Esophagus muscularis mucosa (tissue), 4 donors: ENCODE results near the gene ANK3. TPM values are rescaled to one million over a fixed set of nuclear protein-coding genes. Genes with fewer than 3 reads are reported as not detected.

Source experiments
- DNase-seq: peaks from one replicate; pipeline ENCODE4 v3.0.0-alpha.2; 2017; ENCODE audit errors: extremely low spot score
- H3K27ac ChIP-seq, 4 donors: fragments of 200-600 bp; sonication (generic); replicated peaks in 1 of 4; 1 replicate in 3 of 4; 2 replicates in 1 of 4; pipeline ENCODE4 v1.5.1; 2016 to 2019; ENCODE audit warnings: mild to moderate bottlenecking in 1 of 4
- H3K27me3 ChIP-seq, 4 donors: fragments of 200-600 bp; sonication (generic); one replicate each; pipeline versions ENCODE4 v1.5.1 to v1.6.0; 2016 to 2019
- H3K36me3 ChIP-seq, 4 donors: fragments of 200-600 bp; sonication (generic); one replicate each; pipeline ENCODE4 v1.5.1; 2016 to 2019
- H3K4me1 ChIP-seq, 4 donors: fragments of 200-600 bp; sonication (generic); one replicate each; pipeline ENCODE4 v1.5.1; 2016 to 2019
- H3K4me3 ChIP-seq, 4 donors: fragments of 200-600 bp; sonication (generic); 1 replicate in 2 of 4; 2 replicates in 2 of 4; pipeline ENCODE4 v1.5.1; 2016 to 2019; ENCODE audit warnings: mild to moderate bottlenecking in 4 of 4, moderate library complexity in 1 of 4
- H3K9me3 ChIP-seq, 4 donors: fragments of 200-600 bp; sonication (generic); 1 replicate in 3 of 4; 2 replicates in 1 of 4; pipeline ENCODE4 v1.5.1; 2016 to 2019
- EP300 ChIP-seq: sonication (generic); formaldehyde crosslinking; IDR thresholded peaks from one replicate; pipeline ENCODE4 v1.6.1; 2017; ENCODE audit warnings: antibody characterized with exemption
- POLR2A ChIP-seq: fragments of 450-650 bp; IDR thresholded peaks from one replicate; pipeline ENCODE4 v1.6.1; 2017; ENCODE audit warnings: antibody characterized with exemption, moderate library complexity, mild to moderate bottlenecking, low read depth
- POLR2AphosphoS5 ChIP-seq, 2 donors: sonication (generic); formaldehyde crosslinking; IDR thresholded peaks; one replicate each; pipeline ENCODE4 v1.6.1; 2017; ENCODE audit warnings: antibody characterized with exemption in 2 of 2
- WGBS: methylation state at CpG from one replicate; pipeline ENCODE4 v1.1.5; 2018; 5-methylcytosine and 5-hydroxymethylcytosine counted together
- intact Hi-C: fragments of 100-400 bp; cut with DNase I; formaldehyde crosslinking; loops from one replicate; pipeline ENCODE4 v1.15.1; 2023
- total RNA-seq, 4 donors: library from RNA; depleted of rRNA; stranded (reverse); fragments of >200 nt; gene quantifications; one replicate each; pipeline versions ENCODE4 v1.1.0 to v1.2.1, GENCODE V29; 2016
- TF ChIP-seq, protein P1 (sequence below), 3 experiments: fragments of 200-600 bp in 2 of 3; fragments of 450-650 bp in 1 of 3; sonication (generic) in 2 of 3; IDR thresholded peaks; one replicate each; pipeline ENCODE4 v1.5.1; 2017 to 2019; ENCODE audit warnings: antibody characterized with exemption in 3 of 3, mild to moderate bottlenecking in 2 of 3, moderate library complexity in 1 of 3

ANK3 gene
- total RNA-seq, 4 donors from 2014 or later: 25.5 to 44.9 (median 26.6) TPM

DNA sequence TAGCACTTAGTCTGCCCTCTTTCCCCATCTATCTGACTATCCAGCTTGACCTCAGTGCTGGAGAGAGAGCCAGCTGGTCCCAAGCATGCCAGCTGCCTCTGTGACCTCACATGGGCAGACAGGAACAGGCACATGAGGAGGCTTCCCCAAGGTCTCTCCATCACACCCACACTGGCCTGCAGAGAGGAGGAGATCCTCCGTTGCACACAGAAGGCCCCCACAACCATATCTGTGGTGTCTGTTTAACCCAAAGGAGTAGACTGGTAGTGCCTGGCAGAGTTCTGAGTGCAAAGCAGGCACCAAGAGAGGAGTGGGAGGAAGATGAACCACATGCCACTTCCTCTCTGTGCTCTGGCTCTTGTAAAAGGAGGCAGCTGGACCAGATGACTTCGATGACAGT lies 4.8 kb upstream of the ANK3 start:
- no peaks in the 10 kb centered on the region for H3K36me3 ChIP-seq
- TF ChIP-seq, protein P1, sequence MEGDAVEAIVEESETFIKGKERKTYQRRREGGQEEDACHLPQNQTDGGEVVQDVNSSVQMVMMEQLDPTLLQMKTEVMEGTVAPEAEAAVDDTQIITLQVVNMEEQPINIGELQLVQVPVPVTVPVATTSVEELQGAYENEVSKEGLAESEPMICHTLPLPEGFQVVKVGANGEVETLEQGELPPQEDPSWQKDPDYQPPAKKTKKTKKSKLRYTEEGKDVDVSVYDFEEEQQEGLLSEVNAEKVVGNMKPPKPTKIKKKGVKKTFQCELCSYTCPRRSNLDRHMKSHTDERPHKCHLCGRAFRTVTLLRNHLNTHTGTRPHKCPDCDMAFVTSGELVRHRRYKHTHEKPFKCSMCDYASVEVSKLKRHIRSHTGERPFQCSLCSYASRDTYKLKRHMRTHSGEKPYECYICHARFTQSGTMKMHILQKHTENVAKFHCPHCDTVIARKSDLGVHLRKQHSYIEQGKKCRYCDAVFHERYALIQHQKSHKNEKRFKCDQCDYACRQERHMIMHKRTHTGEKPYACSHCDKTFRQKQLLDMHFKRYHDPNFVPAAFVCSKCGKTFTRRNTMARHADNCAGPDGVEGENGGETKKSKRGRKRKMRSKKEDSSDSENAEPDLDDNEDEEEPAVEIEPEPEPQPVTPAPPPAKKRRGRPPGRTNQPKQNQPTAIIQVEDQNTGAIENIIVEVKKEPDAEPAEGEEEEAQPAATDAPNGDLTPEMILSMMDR (IDR thresholded peaks at IDR 0.05): no peak
- TF ChIP-seq EP300 (no peak), POLR2A (no peak), POLR2AphosphoS5 (IDR thresholded peaks at IDR 0.05) (no peak)
- DNase-seq: no peak
- H3K27ac ChIP-seq: no peak overlapping the region
- H3K27me3 ChIP-seq: no peaks in the 10 kb centered on the region
- H3K4me3 ChIP-seq: no peak overlapping the region
- WGBS: 88% methylated on average over 2 of the region's 2 CpGs
- intact Hi-C loops: no loop called here
- H3K9me3 ChIP-seq: no peaks in the 10 kb centered on the region
- peaks cover under 1 to 16% (median 8%) of the 10 kb centered on the region in 4 donors for H3K4me1 ChIP-seq

DNA sequence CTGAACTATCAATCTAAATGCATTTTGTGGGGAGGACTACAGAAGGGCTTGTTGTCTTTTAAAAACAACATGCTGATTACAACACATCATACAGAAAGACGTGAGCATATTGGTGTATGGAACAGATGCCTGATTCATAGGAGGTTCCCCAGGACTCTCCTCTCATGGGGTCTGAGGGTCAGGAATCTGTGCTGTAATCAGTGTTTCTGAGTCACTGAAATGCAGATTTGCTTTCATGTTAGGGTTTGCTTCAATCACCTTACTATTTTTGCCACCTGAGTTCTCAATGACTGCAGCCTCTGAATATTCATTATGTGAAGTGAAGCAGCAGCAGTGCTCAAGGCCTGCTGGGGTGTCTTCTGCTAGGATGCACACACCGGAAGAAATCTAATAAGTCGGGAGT lies 550 bp upstream of the ANK3 start:
- Histone ChIP-seq H3K4me1 (peaks cover 4 to 17% (median 7%) of the 10 kb centered on the region in 4 donors), H3K4me3 (no peak overlapping the region), H3K36me3 (no peaks in the 10 kb centered on the region), H3K27ac (no peak overlapping the region), H3K27me3 (no peaks in the 10 kb centered on the region), H3K9me3 (no peaks in the 10 kb centered on the region)
- 85% methylated on average over 3 of the region's 3 CpGs for WGBS
- DNase-seq: no peak
- TF ChIP-seq POLR2A (no peak), POLR2AphosphoS5 (IDR thresholded peaks at IDR 0.05) (no peak), EP300 (no peak)
- TF ChIP-seq, protein P1 (IDR thresholded peaks at IDR 0.05): no peak
- intact Hi-C loops: no loop called here

DNA sequence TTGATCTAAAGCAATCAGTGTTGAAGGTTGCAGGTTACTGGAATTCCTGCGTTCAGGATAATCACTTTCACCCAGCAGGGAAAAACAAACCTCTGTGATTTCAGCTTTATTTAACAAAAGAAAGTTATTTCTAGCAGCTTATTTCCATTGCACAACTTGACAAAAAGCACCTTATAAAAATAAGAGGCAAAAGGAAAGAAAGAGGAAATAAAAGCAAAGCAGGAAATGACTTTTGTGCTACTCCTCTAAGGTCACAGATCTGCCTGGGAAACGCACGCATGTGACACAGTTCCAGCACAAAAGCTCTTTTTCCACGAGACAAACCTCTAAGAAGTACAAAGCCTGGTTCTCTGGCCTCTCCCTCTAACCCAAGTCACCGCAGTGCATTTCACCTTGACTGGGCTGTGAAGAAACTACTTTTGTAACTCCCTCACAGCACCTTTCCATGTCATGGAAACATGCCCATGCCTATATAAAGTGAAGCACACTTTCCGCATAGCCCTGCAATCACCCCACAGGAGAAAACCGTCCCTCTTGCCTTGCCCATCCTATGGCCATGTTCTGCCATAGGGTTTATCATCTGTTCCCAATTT lies 870 bp downstream of the ANK3 start:
- Histone ChIP-seq H3K9me3 (no peaks in the 10 kb centered on the region), H3K27me3 (no peaks in the 10 kb centered on the region), H3K4me3 (no peak overlapping the region), H3K36me3 (no peaks in the 10 kb centered on the region), H3K27ac (no peak overlapping the region), H3K4me1 (peaks cover 14 to 27% (median 22%) of the 10 kb centered on the region in 4 donors)
- WGBS: 76% methylated on average over 7 of the region's 7 CpGs
- intact Hi-C loops: no loop called here
- TF ChIP-seq, protein P1 (IDR thresholded peaks at IDR 0.05): no peak
- no peak for TF ChIP-seq POLR2AphosphoS5 (IDR thresholded peaks at IDR 0.05)
- no peak for DNase-seq

DNA sequence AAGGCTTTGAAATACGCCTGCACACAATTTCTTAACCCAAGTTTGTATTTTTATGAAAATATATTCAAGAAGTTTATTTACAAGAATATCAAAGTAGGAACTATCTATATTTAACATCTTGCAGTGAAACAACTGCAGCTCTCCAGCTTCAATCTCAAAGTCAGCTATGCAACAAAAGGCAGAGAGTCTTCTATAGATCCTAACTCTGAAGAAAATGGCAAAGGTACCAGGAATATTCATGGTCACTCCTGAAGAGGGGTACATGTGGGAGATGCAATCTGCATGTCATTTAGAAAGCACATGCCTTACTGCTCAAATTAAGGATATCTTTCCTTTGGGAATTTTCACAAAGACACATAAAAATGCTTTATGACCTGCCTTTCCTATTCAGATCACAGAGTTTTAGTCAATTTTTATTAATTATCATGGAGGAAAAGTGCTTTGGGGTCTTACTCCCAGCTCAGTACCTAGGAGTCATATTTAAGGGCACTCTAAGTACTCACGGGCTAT lies 1.5 kb downstream of the ANK3 start:
- Histone ChIP-seq H3K9me3 (no peaks in the 10 kb centered on the region), H3K27ac (no peak overlapping the region), H3K36me3 (no peaks in the 10 kb centered on the region), H3K4me1 (peaks cover 14 to 27% (median 22%) of the 10 kb centered on the region in 4 donors), H3K27me3 (no peaks in the 10 kb centered on the region), H3K4me3 (no peak overlapping the region)
- no peak for TF ChIP-seq POLR2AphosphoS5 (IDR thresholded peaks at IDR 0.05)
- TF ChIP-seq POLR2A: no peak
- TF ChIP-seq, protein P1 (IDR thresholded peaks at IDR 0.05): no peak
- TF ChIP-seq EP300: no peak
- 95% methylated on average over 2 of the region's 2 CpGs for WGBS
- no peak for DNase-seq
- intact Hi-C loops: no loop called here

DNA sequence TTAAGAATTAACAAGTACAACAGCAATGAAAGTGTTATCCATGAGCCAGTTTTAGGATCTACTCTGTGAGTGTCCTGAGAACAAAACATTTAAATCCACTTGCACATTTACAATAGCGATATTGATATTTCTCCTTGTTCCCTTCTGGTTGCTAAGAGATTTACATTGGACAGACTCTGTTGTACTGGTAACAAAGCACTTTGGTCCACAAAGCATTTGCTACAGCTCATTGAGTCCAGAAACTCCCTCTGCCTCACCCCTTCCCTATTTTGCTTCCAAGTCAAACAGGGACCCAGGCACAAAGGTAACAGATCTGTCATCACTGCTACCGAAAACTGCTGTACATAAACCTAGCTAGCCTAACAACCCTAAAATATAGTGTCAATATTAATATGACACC lies 2.1 kb downstream of the ANK3 start:
- H3K4me1 ChIP-seq: peaks cover 14 to 27% (median 22%) of the 10 kb centered on the region in 4 donors
- intact Hi-C loops: no loop called here
- 71% methylated on average over 2 of the region's 2 CpGs for WGBS
- no peaks in the 10 kb centered on the region for H3K9me3 ChIP-seq
- no peak for DNase-seq
- H3K4me3 ChIP-seq: no peak overlapping the region
- TF ChIP-seq EP300 (no peak), POLR2A (no peak), POLR2AphosphoS5 (IDR thresholded peaks at IDR 0.05) (no peak)
- TF ChIP-seq, protein P1 (IDR thresholded peaks at IDR 0.05): no peak
- no peaks in the 10 kb centered on the region for H3K36me3 ChIP-seq
- H3K27ac ChIP-seq: no peak overlapping the region
- H3K27me3 ChIP-seq: no peaks in the 10 kb centered on the region
